AG09309 (cell line): ENCODE data around the gene RNASE9.
"Not testable (repeated sequence)": the region's sequence is repeated elsewhere in the genome, so short reads cannot be mapped to it uniquely, and the experiment has no call there.

Experiments
- DNase-seq: peaks from one replicate; pipeline ENCODE4 v3.0.0-alpha.2; 2010; ENCODE audit warnings: low read depth
- H3K4me3 ChIP-seq: 2 replicates; pipeline ENCODE4 v1.5.1; 2011; ENCODE audit warnings: mild to moderate bottlenecking, low read depth, low read length, moderate library complexity; ENCODE audit not compliant: control insufficient read depth
- CTCF ChIP-seq: IDR thresholded peaks from 2 replicates; pipeline ENCODE4 v1.5.1; 2011; ENCODE audit warnings: mild to moderate bottlenecking, low read depth, low read length, inconsistent platforms; ENCODE audit not compliant: insufficient read depth, control insufficient read depth; ENCODE audit errors: missing control alignments

The RNASE9 gene

GRCh38 chr14:20578325-20578724 is 17.5 kb upstream of the RNASE9 start:
- TF ChIP-seq CTCF = no peak
- no peak for DNase-seq
- H3K4me3 ChIP-seq = no peak overlapping the region

- H3K4me3 ChIP-seq, DNase-seq: not testable (repeated sequence)
Observed at GRCh38 chr14:20572382-20572990, 11.6 kb upstream of the RNASE9 start.

GRCh38 chr14:20570720-20571119 is 9.9 kb upstream of the RNASE9 start:
- H3K4me3 ChIP-seq, DNase-seq: not testable (repeated sequence)

GRCh38 chr14:20569865-20570264 is 9.0 kb upstream of the RNASE9 start:
- not testable (repeated sequence) for DNase-seq, H3K4me3 ChIP-seq

GRCh38 chr14:20569066-20569465 is 8.2 kb upstream of the RNASE9 start:
- no peak for DNase-seq
- H3K4me3 ChIP-seq = no peak overlapping the region
- no peak for TF ChIP-seq CTCF

- TF ChIP-seq CTCF = no peak
- no peak overlapping the region for H3K4me3 ChIP-seq
- DNase-seq = no peak
Observed at GRCh38 chr14:20568393-20568792, 7.5 kb upstream of the RNASE9 start.

GRCh38 chr14:20567199-20567598 is 6.4 kb upstream of the RNASE9 start:
- DNase-seq, H3K4me3 ChIP-seq: not testable (repeated sequence)

- no peak for DNase-seq
- H3K4me3 ChIP-seq = no peak overlapping the region
- TF ChIP-seq CTCF = no peak
Observed at GRCh38 chr14:20564501-20564997, 3.7 kb upstream of the RNASE9 start.

GRCh38 chr14:20563971-20564370 is 3.1 kb upstream of the RNASE9 start:
- DNase-seq = no peak
- no peak overlapping the region for H3K4me3 ChIP-seq
- TF ChIP-seq CTCF = no peak
